ENCODE measurements around the gene PTPRG. TPM values are rescaled to one million over a fixed set of nuclear protein-coding genes. Genes with fewer than 3 reads are reported as not detected.

The PTPRG gene
- total RNA-seq, 1 donor from 2014 or later: 77.2 TPM

DNA sequence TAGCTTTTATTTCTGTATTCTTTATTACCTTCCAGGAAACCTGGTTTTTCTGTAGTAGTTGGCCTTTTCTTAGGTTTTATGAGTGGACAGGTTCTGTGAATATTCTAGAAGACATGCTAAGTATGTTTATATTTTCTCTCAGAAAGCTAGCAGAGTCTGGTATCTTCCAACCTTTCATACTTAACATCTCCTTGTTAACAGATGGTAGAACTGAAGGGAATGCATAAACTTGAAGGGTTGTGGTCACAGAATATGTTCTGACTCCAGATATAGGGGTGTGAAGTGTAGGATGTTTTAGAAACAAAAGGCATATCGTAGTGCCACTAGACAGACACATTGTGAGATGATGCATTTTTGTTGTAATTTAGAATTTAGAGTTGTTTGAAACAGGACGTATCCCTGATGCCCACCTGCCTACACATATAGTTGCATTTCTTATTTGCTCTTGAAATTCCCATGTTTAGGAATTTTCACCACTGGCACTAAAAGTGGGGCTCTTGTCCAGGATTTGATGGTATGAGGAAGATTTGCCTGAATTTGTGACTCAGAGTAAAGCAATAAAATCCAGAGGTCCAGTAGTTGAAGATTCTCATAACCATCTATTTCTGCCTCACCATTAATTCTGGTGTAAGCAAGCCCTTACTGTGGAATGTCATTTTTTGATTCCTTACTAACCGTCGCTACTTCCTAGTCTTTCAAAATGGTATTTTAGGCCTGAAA is 537.4 kb downstream of the PTPRG start:
- Mint-ChIP-seq H3K36me3 (no peaks in the 10 kb centered on the region), H3K4me1 (ENCODE audit: unreplicated experiment) (peaks cover 26% of the 10 kb centered on the region), H3K9me3 (no peaks in the 10 kb centered on the region), H3K27ac (no peak overlapping the region), H3K27me3 (no peaks in the 10 kb centered on the region), H3K4me3 (no peak overlapping the region)
- TF ChIP-seq, protein P1, sequence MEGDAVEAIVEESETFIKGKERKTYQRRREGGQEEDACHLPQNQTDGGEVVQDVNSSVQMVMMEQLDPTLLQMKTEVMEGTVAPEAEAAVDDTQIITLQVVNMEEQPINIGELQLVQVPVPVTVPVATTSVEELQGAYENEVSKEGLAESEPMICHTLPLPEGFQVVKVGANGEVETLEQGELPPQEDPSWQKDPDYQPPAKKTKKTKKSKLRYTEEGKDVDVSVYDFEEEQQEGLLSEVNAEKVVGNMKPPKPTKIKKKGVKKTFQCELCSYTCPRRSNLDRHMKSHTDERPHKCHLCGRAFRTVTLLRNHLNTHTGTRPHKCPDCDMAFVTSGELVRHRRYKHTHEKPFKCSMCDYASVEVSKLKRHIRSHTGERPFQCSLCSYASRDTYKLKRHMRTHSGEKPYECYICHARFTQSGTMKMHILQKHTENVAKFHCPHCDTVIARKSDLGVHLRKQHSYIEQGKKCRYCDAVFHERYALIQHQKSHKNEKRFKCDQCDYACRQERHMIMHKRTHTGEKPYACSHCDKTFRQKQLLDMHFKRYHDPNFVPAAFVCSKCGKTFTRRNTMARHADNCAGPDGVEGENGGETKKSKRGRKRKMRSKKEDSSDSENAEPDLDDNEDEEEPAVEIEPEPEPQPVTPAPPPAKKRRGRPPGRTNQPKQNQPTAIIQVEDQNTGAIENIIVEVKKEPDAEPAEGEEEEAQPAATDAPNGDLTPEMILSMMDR (conservative IDR thresholded peaks at IDR 0.05): no peak
- no peak for DNase-seq (ENCODE audit: extremely low spot score, unreplicated experiment)

DNA sequence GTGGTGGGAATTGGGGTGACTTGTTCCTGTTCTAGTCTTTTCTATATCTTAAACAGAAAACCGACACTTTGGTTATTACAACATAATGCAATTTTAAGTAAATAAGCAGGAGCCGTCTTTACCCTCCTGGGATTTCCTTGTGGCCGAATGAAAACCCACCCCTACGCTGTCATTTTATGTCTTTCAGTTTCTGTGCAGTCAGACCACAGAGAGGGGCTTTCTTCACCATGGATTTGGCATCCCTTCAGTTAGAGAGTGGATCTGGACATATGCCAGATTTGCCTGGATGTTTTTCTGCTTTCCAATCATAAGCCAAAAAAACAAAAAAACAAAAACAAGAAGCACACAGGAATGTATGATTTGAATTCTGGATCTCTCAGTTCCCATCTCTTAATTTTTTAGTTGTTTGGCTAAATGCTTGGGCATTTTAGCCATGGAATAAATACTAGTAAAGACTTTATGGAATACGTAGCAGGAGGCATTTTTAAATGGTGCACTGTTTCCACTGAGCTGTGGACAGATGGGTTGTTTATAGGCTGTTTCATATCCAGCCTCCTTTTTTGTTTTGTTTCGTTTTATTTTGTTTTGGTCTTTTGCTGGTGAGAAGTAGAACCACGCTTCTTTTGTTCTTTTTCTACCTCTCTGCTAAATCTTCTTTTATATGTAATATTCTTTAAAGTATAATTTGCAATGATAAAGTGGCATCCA is 539.1 kb downstream of the PTPRG start:
- TF ChIP-seq, protein P1 (conservative IDR thresholded peaks at IDR 0.05): no peak
- no peak for DNase-seq (ENCODE audit: extremely low spot score, unreplicated experiment)
- Mint-ChIP-seq H3K27me3 (no peaks in the 10 kb centered on the region), H3K4me3 (no peak overlapping the region), H3K4me1 (ENCODE audit: unreplicated experiment) (peaks cover 26% of the 10 kb centered on the region), H3K27ac (no peak overlapping the region), H3K9me3 (no peaks in the 10 kb centered on the region), H3K36me3 (peaks cover 3% of the 10 kb centered on the region)

DNA sequence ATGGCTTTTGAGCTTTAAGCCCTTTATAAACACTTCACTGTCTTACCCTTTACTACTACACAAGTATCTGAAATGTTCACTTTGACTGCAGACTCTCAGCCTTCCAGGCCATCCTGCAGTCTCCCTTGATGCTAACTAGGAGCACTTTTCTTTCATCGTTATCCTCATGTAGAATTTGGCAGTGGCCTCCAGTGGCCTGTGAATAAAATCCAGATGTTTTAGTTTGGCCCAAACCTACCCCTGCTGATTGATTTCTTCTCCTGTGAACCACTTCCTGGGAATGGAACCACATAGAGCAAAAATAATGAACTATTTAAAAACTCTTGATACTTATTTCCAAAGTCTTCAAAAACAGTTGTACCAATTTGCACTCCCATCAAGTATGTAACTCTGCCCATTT is 540.1 kb downstream of the PTPRG start:
- no peak overlapping the region for H3K4me3 Mint-ChIP-seq
- DNase-seq (ENCODE audit: extremely low spot score, unreplicated experiment): no peak
- H3K27me3 Mint-ChIP-seq: no peaks in the 10 kb centered on the region
- H3K4me1 Mint-ChIP-seq (ENCODE audit: unreplicated experiment): peaks cover 22% of the 10 kb centered on the region
- no peaks in the 10 kb centered on the region for H3K9me3 Mint-ChIP-seq
- TF ChIP-seq, protein P1 (conservative IDR thresholded peaks at IDR 0.05): no peak
- peaks cover 3% of the 10 kb centered on the region for H3K36me3 Mint-ChIP-seq
- no peak overlapping the region for H3K27ac Mint-ChIP-seq

DNA sequence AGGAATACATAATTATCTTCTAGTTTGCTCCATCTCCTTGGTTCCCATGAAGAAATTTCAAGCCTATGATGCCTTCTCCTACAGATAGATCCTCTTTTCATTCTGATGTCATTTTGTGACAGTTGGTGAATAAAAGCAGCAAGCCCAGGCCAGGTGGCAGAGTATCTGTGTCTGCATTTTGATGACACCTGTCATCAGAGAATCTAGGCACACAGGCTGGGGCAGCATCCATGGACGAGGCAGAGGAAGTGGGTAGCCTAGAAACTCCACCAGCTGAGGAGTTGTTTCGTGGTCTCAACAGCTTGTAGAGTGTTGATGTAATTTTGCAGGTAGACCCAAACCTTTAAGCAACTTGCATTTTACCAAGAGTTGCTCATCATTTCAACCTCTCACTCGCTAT is 542.2 kb downstream of the PTPRG start:
- no peaks in the 10 kb centered on the region for H3K9me3 Mint-ChIP-seq
- no peak overlapping the region for H3K4me3 Mint-ChIP-seq
- peaks cover 8% of the 10 kb centered on the region for H3K36me3 Mint-ChIP-seq
- H3K4me1 Mint-ChIP-seq (ENCODE audit: unreplicated experiment): peaks cover 22% of the 10 kb centered on the region
- no peak for DNase-seq (ENCODE audit: extremely low spot score, unreplicated experiment)
- TF ChIP-seq, protein P1 (conservative IDR thresholded peaks at IDR 0.05): no peak
- no peak overlapping the region for H3K27ac Mint-ChIP-seq
- no peaks in the 10 kb centered on the region for H3K27me3 Mint-ChIP-seq

DNA sequence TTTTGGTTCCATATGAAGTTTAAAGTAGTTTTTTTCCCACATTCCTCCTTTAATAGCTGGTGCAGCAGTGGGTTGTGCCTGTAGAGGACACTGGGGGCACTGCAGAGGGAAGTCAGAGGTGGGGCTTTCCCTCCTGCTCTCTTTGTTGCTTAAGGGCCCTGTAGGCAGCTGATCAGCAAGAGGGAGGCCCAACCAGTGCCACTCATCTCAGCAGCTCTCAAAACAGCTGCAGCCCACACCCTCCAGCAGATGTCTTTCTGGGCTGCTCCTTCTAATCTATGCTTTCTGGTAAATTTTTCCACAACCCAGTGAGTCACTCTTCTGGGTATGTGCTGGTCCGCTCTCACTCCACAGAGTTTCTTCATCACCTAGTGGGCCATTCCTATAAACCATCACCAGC is 548.2 kb downstream of the PTPRG start:
- no peak overlapping the region for H3K27ac Mint-ChIP-seq
- TF ChIP-seq, protein P1 (conservative IDR thresholded peaks at IDR 0.05): no peak
- no peak overlapping the region for H3K4me3 Mint-ChIP-seq
- H3K27me3 Mint-ChIP-seq: no peaks in the 10 kb centered on the region
- DNase-seq (ENCODE audit: extremely low spot score, unreplicated experiment): no peak
- H3K4me1 Mint-ChIP-seq (ENCODE audit: unreplicated experiment): peaks cover 6% of the 10 kb centered on the region
- peaks cover 16% of the 10 kb centered on the region for H3K9me3 Mint-ChIP-seq
- peaks cover 28% of the 10 kb centered on the region for H3K36me3 Mint-ChIP-seq

Measured in type B pancreatic cell (in vitro differentiated cells).